Adipocyte (in vitro differentiated cells): ENCODE results near the gene RNF38.
"Not testable (repeated sequence)": the region's sequence is repeated elsewhere in the genome, so short reads cannot be mapped to it uniquely, and the experiment has no call there.

Source experiments
- DNase-seq: peaks from one replicate; pipeline ENCODE4 v3.0.0-alpha.2; 2015; ENCODE audit warnings: low read depth
- H3K27me3 ChIP-seq: replicated peaks from 2 replicates; pipeline ENCODE4 v1.7.0; 2013; ENCODE audit warnings: mild to moderate bottlenecking, low read length, moderate library complexity; ENCODE audit not compliant: control insufficient read depth, insufficient read depth
- H3K36me3 ChIP-seq: 2 replicates; pipeline ENCODE4 v1.7.0; 2013; ENCODE audit warnings: low read length, mild to moderate bottlenecking, moderate library complexity; ENCODE audit not compliant: control insufficient read depth, insufficient read depth, severe bottlenecking
- H3K4me1 ChIP-seq: 2 replicates; pipeline ENCODE4 v1.7.0; 2013; ENCODE audit warnings: mild to moderate bottlenecking, low read length, moderate library complexity; ENCODE audit not compliant: control insufficient read depth, insufficient read depth
- H3K4me3 ChIP-seq: 2 replicates; pipeline ENCODE4 v1.7.0; 2013; ENCODE audit warnings: mild to moderate bottlenecking, low read length, moderate library complexity
- H3K9ac ChIP-seq: 2 replicates; pipeline ENCODE4 v1.7.0; 2013; ENCODE audit warnings: mild to moderate bottlenecking, low read length, moderate library complexity
- H3K9me3 ChIP-seq: 2 replicates; pipeline ENCODE4 v1.7.0; 2013; ENCODE audit warnings: mild to moderate bottlenecking, low read length, moderate library complexity; ENCODE audit not compliant: control insufficient read depth

The RNF38 gene

GRCh38 chr9:36399980-36400331 is at the start of gene RNF38:
TSS of gene RNF38 (minus strand) at chr9:36400269. CDS start at chr9:36400108, 161 bp downstream.
- H3K4me3 ChIP-seq, result peak within 1 kb of the TSS; percentile 95
- H3K9ac ChIP-seq, result peak within 1 kb of the TSS; percentile 95
- no peak for DNase-seq
- H3K4me1 ChIP-seq, result peaks cover 32% of the 10 kb centered on the region
- H3K9me3 ChIP-seq, result no peaks in the 10 kb centered on the region
- H3K27me3 ChIP-seq, result no peaks in the 10 kb centered on the region
- H3K36me3 ChIP-seq, result peaks cover 5% of the 10 kb centered on the region

- H3K27me3 ChIP-seq, H3K36me3 ChIP-seq, DNase-seq, H3K9me3 ChIP-seq, H3K9ac ChIP-seq, H3K4me1 ChIP-seq, H3K4me3 ChIP-seq: not testable (repeated sequence)
Observed at GRCh38 chr9:36448555-36448954, 48.5 kb upstream of the RNF38 start.

GRCh38 chr9:36448017-36448416 is 47.9 kb upstream of the RNF38 start:
- Histone ChIP-seq H3K9me3 (no peaks in the 10 kb centered on the region), H3K4me3 (no peak overlapping the region), H3K36me3 (no peaks in the 10 kb centered on the region), H3K4me1 (no peaks in the 10 kb centered on the region), H3K27me3 (no peaks in the 10 kb centered on the region), H3K9ac (no peak overlapping the region)
- DNase-seq, result no peak

GRCh38 chr9:36446678-36447077 is 46.6 kb upstream of the RNF38 start:
- not testable (repeated sequence) for H3K9ac ChIP-seq, H3K9me3 ChIP-seq

GRCh38 chr9:36445800-36446361 is 45.8 kb upstream of the RNF38 start:
- H3K36me3 ChIP-seq, result no peaks in the 10 kb centered on the region
- H3K27me3 ChIP-seq, result no peaks in the 10 kb centered on the region
- no peak overlapping the region for H3K9ac ChIP-seq
- DNase-seq, result no peak
- no peaks in the 10 kb centered on the region for H3K9me3 ChIP-seq
- H3K4me1 ChIP-seq, result no peaks in the 10 kb centered on the region
- H3K4me3 ChIP-seq, result no peak overlapping the region

More at GRCh38 chr9:36446678-36447077, 46.6 kb upstream of the RNF38 start:
- not testable (repeated sequence) for DNase-seq, H3K4me3 ChIP-seq, H3K27me3 ChIP-seq, H3K36me3 ChIP-seq, H3K4me1 ChIP-seq

- no peaks in the 10 kb centered on the region for H3K4me1 ChIP-seq
- H3K9me3 ChIP-seq, result no peaks in the 10 kb centered on the region
- no peaks in the 10 kb centered on the region for H3K27me3 ChIP-seq
- H3K9ac ChIP-seq, result no peak overlapping the region
- no peak for DNase-seq
- H3K36me3 ChIP-seq, result no peaks in the 10 kb centered on the region
- no peak overlapping the region for H3K4me3 ChIP-seq
Observed at GRCh38 chr9:36444203-36444602, 44.1 kb upstream of the RNF38 start.

DNA sequence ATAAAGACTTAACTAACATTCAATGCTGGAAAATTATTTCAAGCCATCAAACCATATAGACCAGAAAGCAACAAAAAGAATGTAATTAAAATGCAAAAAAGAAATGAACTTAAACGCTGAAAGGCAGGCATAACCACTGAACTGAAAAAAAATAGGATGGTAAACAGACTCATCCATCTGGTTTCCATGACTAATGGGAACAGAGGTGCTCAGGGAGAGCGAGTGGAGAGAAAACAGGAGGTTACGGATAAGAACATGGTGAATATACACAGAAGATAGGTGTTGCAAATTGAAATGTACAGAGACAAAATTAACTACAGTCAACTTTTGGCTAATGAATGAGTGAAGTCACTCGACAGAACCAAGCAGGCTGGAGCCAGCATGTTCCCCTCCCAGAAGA is 43.5 kb upstream of the RNF38 start:
- H3K9ac ChIP-seq, result no peak overlapping the region
- DNase-seq, result peak; percentile 14
- H3K27me3 ChIP-seq, result no peaks in the 10 kb centered on the region
- H3K4me1 ChIP-seq, result no peaks in the 10 kb centered on the region
- no peaks in the 10 kb centered on the region for H3K9me3 ChIP-seq
- H3K36me3 ChIP-seq, result no peaks in the 10 kb centered on the region
- H3K4me3 ChIP-seq, result no peak overlapping the region

- DNase-seq, result no peak
- Histone ChIP-seq H3K4me1 (no peaks in the 10 kb centered on the region), H3K9me3 (no peaks in the 10 kb centered on the region), H3K36me3 (no peaks in the 10 kb centered on the region), H3K4me3 (no peak overlapping the region), H3K27me3 (no peaks in the 10 kb centered on the region), H3K9ac (no peak overlapping the region)
Observed at GRCh38 chr9:36442710-36443109, 42.6 kb upstream of the RNF38 start.

DNA sequence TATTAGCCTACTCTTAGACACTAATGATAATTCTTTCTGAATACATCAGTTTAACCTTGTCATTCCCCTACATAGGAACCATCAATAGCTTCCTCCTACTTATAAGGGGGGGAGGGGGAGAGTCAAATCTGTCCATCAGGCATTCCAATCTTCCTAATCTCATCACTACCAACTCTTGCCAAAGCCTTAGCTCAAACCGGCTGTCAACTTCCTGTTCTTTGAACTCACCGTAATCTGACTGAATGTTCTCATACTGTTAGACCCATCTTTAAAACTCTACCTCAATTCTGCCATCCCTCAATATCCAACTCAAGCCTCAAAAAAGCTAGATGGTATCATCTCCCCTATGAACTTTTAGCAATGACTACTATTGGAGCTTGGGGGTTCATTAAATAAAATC is 41.9 kb upstream of the RNF38 start:
- no peak overlapping the region for H3K4me3 ChIP-seq
- H3K27me3 ChIP-seq, result no peaks in the 10 kb centered on the region
- H3K4me1 ChIP-seq, result no peaks in the 10 kb centered on the region
- DNase-seq, result no peak
- H3K9ac ChIP-seq, result no peak overlapping the region
- H3K36me3 ChIP-seq, result no peaks in the 10 kb centered on the region
- no peaks in the 10 kb centered on the region for H3K9me3 ChIP-seq

DNA sequence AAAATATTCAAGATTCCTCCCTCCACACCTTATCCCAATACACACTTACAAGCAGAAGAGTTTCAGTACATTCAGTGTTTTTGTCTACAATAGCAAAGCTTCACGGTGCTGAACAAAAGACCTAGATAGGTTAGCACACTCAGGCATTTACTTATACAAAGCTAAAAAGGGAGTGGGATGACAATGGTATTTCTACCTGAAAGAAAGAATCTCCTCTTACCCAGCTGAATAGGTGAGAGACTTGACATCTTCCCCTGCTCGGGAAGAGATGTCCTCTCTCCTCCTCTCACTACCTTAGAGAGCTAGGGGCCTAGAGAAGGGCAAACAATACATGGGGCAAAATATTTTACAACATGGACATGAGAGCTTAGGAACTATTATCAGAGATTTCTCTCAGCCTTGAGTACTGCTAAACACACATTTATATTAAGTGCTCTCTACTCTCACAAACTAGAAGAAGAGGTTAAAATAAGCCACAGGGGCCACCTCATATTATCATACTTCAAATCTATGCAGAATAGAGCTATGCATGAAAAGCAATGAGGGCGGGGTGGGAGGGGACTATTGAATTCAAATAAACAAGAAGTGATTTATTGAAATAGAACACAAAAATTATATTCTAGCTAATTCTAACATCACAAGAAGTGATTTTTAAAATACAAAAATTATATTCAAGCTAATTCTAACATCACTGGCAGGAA is 38.6 kb upstream of the RNF38 start:
- Histone ChIP-seq H3K36me3 (no peaks in the 10 kb centered on the region), H3K9ac (no peak overlapping the region), H3K4me1 (no peaks in the 10 kb centered on the region), H3K9me3 (no peaks in the 10 kb centered on the region), H3K4me3 (no peak overlapping the region), H3K27me3 (no peaks in the 10 kb centered on the region)
- no peak for DNase-seq

DNA sequence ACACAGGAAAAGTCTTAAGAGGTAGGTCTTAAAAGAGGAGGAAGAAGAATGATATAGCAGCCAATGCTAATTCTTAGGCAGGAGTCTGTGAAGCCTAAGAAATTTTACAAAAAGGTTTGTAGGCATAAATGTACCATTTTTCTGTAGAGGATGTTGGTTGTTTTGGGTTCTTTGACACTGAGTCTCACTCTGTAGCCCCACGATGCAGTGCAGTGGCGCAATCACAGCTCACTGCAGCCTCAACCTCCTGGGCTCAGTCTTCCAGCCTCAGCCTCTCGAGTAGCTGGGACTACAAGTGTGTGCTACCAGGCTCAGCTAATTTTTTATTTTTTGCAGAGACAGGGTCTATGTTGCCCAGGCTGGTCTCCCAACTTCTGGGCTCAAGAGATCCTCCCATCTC is 37.7 kb upstream of the RNF38 start:
- no peak for DNase-seq
- Histone ChIP-seq H3K27me3 (no peaks in the 10 kb centered on the region), H3K4me1 (no peaks in the 10 kb centered on the region), H3K4me3 (no peak overlapping the region), H3K9me3 (no peaks in the 10 kb centered on the region), H3K36me3 (no peaks in the 10 kb centered on the region), H3K9ac (no peak overlapping the region)

GRCh38 chr9:36436909-36437308 is 36.8 kb upstream of the RNF38 start:
- H3K4me1 ChIP-seq, result no peaks in the 10 kb centered on the region
- no peaks in the 10 kb centered on the region for H3K36me3 ChIP-seq
- no peak overlapping the region for H3K9ac ChIP-seq
- no peak overlapping the region for H3K4me3 ChIP-seq
- H3K27me3 ChIP-seq, result no peaks in the 10 kb centered on the region
- no peak for DNase-seq
- no peaks in the 10 kb centered on the region for H3K9me3 ChIP-seq
